Activated CD4-positive, alpha-beta T cell treated with anti-CD3 and anti-CD28 coated beads, Interleukin-2, amount 10 ng/mL, durations not matched to agents 7 days and 5 days (primary cell): ENCODE data around the gene EPX. TPM values are rescaled to one million over a fixed set of nuclear protein-coding genes. Genes with fewer than 3 reads are reported as not detected.

Experiments
- CTCF ChIA-PET: fragments of 350-600 bp; sonication (Branson Sonifier 250); formaldehyde crosslinking; loops from one replicate; lab custom pipeline; 2021; ENCODE audit warnings: antibody characterized with exemption; lab: Charles Lee
- POLR2A ChIA-PET: fragments of 350-600 bp; sonication (Branson Sonifier 250); formaldehyde crosslinking; loops from one replicate; lab custom pipeline; 2021; ENCODE audit warnings: antibody characterized with exemption; lab: Charles Lee
- DNase-seq: peaks from one replicate; pipeline ENCODE4 v3.0.0-alpha.2; 2020
- H3K27ac Mint-ChIP-seq: one replicate; pipeline ENCODE4 v1.8.0; 2021; ENCODE audit warnings: mild to moderate bottlenecking, moderate library complexity, mixed read lengths
- H3K27me3 Mint-ChIP-seq: one replicate; pipeline ENCODE4 v1.8.0; 2021; ENCODE audit warnings: mixed read lengths
- H3K36me3 Mint-ChIP-seq: one replicate; pipeline ENCODE4 v1.8.0; 2021; ENCODE audit warnings: low read depth, mixed read lengths
- H3K4me1 Mint-ChIP-seq: one replicate; pipeline ENCODE4 v1.8.0; 2021; ENCODE audit warnings: mixed read lengths
- H3K4me3 Mint-ChIP-seq: one replicate; pipeline ENCODE4 v1.8.0; 2021; ENCODE audit warnings: mild to moderate bottlenecking, moderate library complexity, mixed read lengths
- H3K9me3 Mint-ChIP-seq: one replicate; pipeline ENCODE4 v1.8.0; 2021; ENCODE audit warnings: mixed read lengths
- total RNA-seq, 2 experiments: library from RNA; stranded (reverse); gene quantifications; one replicate each; pipeline ENCODE4 v1.2.3, GENCODE V29; 2021

EPX gene
- total RNA-seq, 2 experiments from 2014 or later: not detected

DNA sequence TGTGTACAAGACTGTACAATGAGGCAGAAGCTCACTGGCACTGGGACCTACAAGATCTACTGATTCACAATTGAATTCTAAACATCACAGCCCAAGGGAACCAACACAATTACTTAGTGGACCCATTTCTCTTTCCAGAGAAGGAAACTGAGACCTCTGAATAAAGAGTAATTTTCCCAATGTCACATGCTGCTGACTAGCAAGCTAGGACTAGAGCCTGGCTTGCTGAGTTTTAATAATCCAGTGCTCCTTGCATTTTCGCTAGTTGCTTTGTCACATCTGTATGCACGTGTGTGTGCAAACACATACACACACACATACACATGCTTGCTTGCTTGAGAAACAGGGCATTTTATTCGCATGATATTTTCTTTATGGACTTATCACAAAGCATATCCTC lies 42.0 kb downstream of the EPX start:
- ChIA-PET CTCF (interaction anchor here (0.6 kb wide), 1 partner anchor 22 kb away, joined by 3 read pairs; no protein-coding TSS in a partner anchor), POLR2A (no interaction called here)
- Mint-ChIP-seq H3K4me3 (no peak overlapping the region), H3K27me3 (peaks cover 43% of the 10 kb centered on the region), H3K9me3 (no peaks in the 10 kb centered on the region), H3K36me3 (no peaks in the 10 kb centered on the region), H3K27ac (no peak overlapping the region), H3K4me1 (peaks cover 12% of the 10 kb centered on the region)
- DNase-seq: no peak

DNA sequence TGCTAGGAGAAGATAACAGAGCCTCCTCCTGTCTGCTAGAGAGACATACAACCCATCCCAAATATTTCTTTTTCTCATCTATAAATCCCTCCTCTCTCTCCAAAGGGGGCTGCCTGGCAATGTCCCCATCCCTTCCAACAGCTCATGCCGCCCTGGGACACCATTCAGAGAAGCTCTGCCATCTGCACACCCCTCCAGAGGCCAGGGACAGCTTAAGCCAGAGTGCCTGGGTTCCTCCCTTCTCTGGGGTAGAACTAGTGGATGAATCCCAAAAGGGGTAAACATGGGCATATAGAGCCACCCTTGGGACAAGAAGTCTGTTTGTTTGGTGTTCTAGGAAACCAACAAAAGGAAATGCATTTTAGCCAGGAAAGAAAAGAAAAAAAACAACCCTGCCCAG lies 43.3 kb downstream of the EPX start:
- ChIA-PET CTCF (interaction anchor here (0.7 to 4.6 kb wide), 2 partner anchors 14 to 1324 kb away, joined by 4 to 12 read pairs; no protein-coding TSS in a partner anchor), POLR2A (no interaction called here)
- Mint-ChIP-seq H3K9me3 (no peaks in the 10 kb centered on the region), H3K27me3 (peaks cover 53% of the 10 kb centered on the region), H3K27ac (no peak overlapping the region), H3K4me1 (peaks cover 12% of the 10 kb centered on the region), H3K36me3 (no peaks in the 10 kb centered on the region), H3K4me3 (no peak overlapping the region)
- no peak for DNase-seq

DNA sequence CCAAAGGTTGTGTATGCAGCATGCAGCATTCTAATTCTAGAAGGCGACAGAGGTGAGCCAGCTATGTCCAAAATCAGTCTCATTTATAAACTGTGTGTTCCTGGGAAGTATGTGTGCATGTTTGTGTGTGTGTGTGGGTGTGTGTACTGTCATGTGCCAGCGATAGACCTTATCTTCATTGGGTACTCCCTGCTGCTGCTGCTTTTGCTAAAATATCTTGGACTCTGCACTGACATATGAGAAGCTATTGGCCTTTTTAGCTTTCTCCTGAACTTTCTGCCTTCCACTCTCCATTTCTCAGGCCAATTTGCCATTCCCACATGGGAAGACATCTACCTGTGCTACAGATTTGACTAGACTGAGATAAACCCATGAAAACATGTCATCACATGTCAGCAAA lies 43.9 kb downstream of the EPX start:
- Mint-ChIP-seq H3K27me3 (peaks cover 54% of the 10 kb centered on the region), H3K27ac (no peak overlapping the region), H3K4me1 (peaks cover 12% of the 10 kb centered on the region), H3K4me3 (no peak overlapping the region), H3K36me3 (no peaks in the 10 kb centered on the region), H3K9me3 (no peaks in the 10 kb centered on the region)
- DNase-seq: no peak
- CTCF ChIA-PET: interaction anchor here (0.9 to 4.6 kb wide), 2 partner anchors 8 to 13 kb away, joined by 3 to 12 read pairs; no protein-coding TSS in a partner anchor
- POLR2A ChIA-PET: interaction anchor here (0.5 kb wide), 1 partner anchor 333 kb away, joined by 4 read pairs; no protein-coding TSS in a partner anchor

DNA sequence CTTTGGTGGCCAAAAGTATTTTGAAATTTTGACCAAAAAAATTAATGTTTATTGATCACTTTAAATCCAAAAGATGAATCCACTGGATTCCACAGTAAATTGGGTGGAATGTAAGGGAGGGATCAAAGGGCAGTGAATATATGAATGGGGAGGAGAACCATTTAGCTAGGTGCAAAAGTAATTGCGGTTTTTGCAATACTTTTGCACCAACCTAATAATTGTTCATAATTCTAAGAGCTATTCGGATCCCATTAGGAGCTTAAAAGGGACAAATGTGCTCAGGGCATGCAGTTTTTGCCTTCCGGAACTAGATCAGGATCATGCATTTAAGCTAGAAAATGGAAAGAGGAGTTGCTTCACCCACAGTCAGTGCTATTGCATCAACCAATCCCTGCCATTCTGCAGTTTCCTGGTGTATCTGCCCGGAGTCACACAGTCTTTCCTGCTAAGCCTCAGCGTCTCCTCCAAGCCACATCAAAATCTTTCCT lies 45.7 kb downstream of the EPX start, which contains the start of gene LPO:
Gene LPO, plus strand, starts transcription at position 438 of the 488 bp plus-strand sequence. CDS start 4,396 bp downstream, outside the sequence.
- no peak for DNase-seq
- H3K36me3 Mint-ChIP-seq: no peaks in the 10 kb centered on the region
- no peak within 1 kb of the TSS for H3K27ac Mint-ChIP-seq
- ChIA-PET POLR2A (no interaction called here), CTCF (interaction anchor here (0.6 to 4.6 kb wide), 4 partner anchors 10 to 588 kb away, joined by 3 to 12 read pairs (median 6); no protein-coding TSS in a partner anchor)
- H3K27me3 Mint-ChIP-seq: peaks cover 66% of the 10 kb centered on the region
- H3K9me3 Mint-ChIP-seq: no peaks in the 10 kb centered on the region
- H3K4me3 Mint-ChIP-seq: no peak within 1 kb of the TSS
- H3K4me1 Mint-ChIP-seq: no peaks in the 10 kb centered on the region

DNA sequence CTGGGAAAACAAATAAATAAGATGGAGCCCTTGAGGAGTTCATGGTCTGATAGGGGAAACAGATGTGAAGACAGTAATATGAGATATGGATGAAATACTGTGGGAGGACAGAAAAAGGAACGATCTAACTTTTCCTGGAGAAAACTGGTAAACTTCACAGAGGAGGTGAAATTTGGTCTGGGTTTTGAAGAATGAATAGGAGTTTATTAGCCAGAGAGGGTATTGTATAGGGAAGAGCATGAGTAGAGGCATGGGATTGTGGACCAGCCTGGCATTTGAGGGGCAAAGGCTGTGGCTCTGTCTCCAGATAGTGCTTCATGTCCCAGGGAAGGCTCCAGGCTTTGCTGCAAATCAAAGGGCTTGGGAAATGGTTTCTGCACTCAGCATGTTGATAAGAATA lies 47.5 kb downstream of the EPX start:
- peaks cover 2% of the 10 kb centered on the region for H3K4me1 Mint-ChIP-seq
- DNase-seq: no peak
- peaks cover 70% of the 10 kb centered on the region for H3K27me3 Mint-ChIP-seq
- ChIA-PET POLR2A (no interaction called here), CTCF (no interaction called here)
- H3K27ac Mint-ChIP-seq: no peak overlapping the region
- no peak overlapping the region for H3K4me3 Mint-ChIP-seq
- no peaks in the 10 kb centered on the region for H3K36me3 Mint-ChIP-seq
- H3K9me3 Mint-ChIP-seq: no peaks in the 10 kb centered on the region

DNA sequence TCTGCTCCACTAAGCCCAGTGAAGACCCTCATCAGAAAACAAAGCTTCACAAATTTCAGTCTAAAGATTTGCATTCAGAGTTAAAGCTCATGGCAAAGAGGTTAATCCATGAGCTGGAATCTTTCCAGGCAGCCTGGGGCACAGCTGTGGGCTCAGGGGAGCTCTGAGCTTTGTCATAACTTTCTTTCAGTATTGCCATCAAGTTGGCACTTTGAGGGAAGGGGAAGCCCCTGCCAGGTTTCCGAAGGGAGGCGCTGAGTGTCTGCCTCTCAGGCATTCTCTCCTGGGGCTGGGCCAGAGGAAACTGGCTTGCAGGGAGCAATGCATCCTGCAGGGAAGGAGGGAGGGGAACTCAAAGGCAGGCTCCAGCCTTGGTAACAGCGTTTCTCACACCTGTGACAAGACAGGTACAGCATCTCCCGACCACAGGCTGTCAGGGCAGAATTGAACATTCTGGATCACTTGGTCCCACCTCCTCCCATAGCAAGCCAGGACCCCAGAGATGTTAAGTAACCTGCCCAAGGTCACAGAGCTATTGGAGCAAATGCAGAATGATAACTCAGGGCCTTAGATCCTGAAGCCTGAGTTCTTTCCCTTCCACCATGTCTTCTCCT lies 49.8 kb downstream of the EPX start:
- ChIA-PET POLR2A (no interaction called here), CTCF (interaction anchor here (0.6 to 0.9 kb wide), 2 partner anchors 123 to 320 kb away, joined by 3 read pairs; no protein-coding TSS in a partner anchor)
- H3K36me3 Mint-ChIP-seq: no peaks in the 10 kb centered on the region
- DNase-seq: no peak
- H3K4me1 Mint-ChIP-seq: peaks cover 2% of the 10 kb centered on the region
- peaks cover 63% of the 10 kb centered on the region for H3K27me3 Mint-ChIP-seq
- no peaks in the 10 kb centered on the region for H3K9me3 Mint-ChIP-seq
- H3K4me3 Mint-ChIP-seq: no peak overlapping the region
- no peak overlapping the region for H3K27ac Mint-ChIP-seq

DNA sequence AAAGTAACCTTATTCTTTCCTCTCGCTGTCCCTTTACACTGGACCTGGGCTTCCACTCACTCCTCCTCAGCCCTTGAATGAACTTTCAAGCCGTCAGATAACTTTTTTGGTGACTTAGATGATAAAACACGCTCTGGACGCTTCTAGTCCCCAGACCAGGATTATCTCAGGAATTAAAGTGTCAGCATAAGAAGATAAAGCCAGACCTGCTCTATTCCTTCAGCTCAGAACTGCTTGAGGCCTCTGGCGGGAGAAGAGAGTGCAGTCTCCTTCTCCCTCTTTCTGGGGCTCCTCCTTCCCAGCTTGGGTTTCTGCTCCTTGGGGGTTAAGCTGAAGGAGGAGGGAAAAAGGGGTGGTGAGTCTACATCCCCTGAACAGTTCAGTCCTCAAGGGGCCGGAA lies 52.4 kb downstream of the EPX start:
- no peak for DNase-seq
- no peaks in the 10 kb centered on the region for H3K36me3 Mint-ChIP-seq
- H3K9me3 Mint-ChIP-seq: no peaks in the 10 kb centered on the region
- H3K27ac Mint-ChIP-seq: no peak overlapping the region
- peaks cover 22% of the 10 kb centered on the region for H3K4me1 Mint-ChIP-seq
- ChIA-PET CTCF (no interaction called here), POLR2A (no interaction called here)
- H3K27me3 Mint-ChIP-seq: peaks cover 52% of the 10 kb centered on the region
- no peak overlapping the region for H3K4me3 Mint-ChIP-seq

DNA sequence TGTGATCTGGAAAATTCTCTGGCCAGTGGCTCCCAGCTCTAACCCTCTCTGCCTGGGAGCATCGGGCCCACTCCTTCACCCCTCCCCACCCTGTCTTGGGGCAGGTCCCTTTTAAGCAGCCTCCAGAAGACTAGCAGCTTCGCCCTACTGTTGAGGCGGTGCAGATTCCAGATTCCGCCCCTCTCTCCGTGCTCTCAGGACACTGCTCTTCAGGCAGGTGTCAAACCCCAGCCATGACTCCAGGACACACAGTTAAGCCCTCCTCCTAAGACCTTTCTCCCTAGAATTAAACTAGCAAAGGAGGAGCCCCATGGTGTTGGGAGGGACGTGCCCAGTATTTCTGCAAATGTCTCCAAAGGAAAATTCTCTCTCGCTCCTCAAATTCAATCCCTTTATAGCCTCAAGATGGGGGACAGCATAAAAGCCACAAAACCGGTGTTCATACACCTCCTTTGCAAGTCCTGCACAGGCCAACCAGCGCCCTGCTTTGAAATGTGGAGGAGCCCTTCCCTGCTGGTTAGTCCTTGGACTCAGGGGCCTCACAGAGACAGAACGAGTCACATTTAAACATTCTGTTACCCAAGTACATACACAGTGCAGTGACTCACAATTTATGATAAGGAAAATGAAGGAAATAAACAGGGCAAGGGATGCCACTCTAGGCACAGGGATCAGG lies 53.0 kb downstream of the EPX start:
- ChIA-PET POLR2A (no interaction called here), CTCF (no interaction called here)
- no peak for DNase-seq
- Mint-ChIP-seq H3K36me3 (no peaks in the 10 kb centered on the region), H3K27me3 (peaks cover 48% of the 10 kb centered on the region), H3K4me3 (no peak overlapping the region), H3K27ac (no peak overlapping the region), H3K9me3 (no peaks in the 10 kb centered on the region), H3K4me1 (peaks cover 24% of the 10 kb centered on the region)

DNA sequence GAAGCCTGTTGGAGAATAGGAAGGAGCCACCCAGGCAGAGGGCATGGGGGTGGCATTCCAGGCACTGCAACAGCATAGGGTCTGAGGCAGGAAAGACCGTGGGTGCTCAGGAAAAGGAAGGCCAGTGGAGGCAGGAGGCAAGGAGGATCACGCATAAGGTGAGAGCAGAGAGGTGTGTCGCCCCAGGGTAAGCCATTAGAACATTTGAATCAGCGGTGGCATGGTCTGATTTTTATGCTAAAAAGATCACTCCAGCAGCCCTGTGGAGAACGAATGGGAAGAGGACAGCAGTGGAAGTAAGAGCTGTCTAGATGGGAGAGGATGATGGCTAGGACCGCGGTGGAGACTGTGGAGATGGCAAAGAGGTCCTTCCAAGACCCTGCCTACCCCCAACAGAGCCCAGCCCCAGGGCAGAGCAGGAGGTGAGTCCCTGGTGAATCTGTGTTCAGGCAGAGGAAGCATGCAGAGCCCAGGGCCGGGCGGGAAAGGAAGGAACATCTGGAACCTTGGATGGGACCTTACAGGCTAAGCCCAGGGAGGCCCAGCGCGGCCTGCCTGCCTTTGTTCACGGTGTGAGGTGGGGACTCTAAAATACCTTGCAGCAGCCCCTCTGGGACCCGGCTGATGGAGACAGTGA lies 53.7 kb downstream of the EPX start:
- Mint-ChIP-seq H3K4me1 (peaks cover 24% of the 10 kb centered on the region), H3K27ac (no peak overlapping the region), H3K4me3 (no peak overlapping the region), H3K36me3 (no peaks in the 10 kb centered on the region), H3K9me3 (no peaks in the 10 kb centered on the region), H3K27me3 (peaks cover 45% of the 10 kb centered on the region)
- ChIA-PET CTCF (interaction anchor here (0.8 kb wide), 1 partner anchor 16 kb away, joined by 3 read pairs; no protein-coding TSS in a partner anchor), POLR2A (no interaction called here)
- no peak for DNase-seq

DNA sequence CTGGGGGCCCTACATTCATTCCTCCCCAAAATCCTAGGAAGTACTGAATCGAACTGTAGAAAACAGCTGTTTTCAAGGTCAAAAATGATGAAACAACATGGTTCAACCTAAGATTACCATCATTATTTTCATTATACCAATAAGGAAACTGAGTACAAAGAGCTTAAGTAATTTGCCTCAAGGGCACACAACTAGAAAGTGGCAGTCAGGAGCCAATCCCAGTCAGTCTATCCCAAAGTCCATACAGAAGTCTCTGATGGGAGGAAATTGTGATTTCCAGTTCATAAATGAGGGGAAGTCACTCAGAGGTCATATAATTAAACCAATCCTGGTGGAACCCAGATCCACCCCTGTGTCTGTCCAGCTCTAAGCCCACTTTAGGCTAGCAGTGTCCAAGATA lies 54.3 kb downstream of the EPX start:
- Mint-ChIP-seq H3K27ac (no peak overlapping the region), H3K4me3 (no peak overlapping the region), H3K36me3 (no peaks in the 10 kb centered on the region), H3K27me3 (peaks cover 46% of the 10 kb centered on the region), H3K4me1 (peaks cover 24% of the 10 kb centered on the region), H3K9me3 (no peaks in the 10 kb centered on the region)
- DNase-seq: no peak
- ChIA-PET CTCF (interaction anchor here (0.8 to 1.7 kb wide), 2 partner anchors 16 to 71 kb away, joined by 3 read pairs; no protein-coding TSS in a partner anchor), POLR2A (no interaction called here)

DNA sequence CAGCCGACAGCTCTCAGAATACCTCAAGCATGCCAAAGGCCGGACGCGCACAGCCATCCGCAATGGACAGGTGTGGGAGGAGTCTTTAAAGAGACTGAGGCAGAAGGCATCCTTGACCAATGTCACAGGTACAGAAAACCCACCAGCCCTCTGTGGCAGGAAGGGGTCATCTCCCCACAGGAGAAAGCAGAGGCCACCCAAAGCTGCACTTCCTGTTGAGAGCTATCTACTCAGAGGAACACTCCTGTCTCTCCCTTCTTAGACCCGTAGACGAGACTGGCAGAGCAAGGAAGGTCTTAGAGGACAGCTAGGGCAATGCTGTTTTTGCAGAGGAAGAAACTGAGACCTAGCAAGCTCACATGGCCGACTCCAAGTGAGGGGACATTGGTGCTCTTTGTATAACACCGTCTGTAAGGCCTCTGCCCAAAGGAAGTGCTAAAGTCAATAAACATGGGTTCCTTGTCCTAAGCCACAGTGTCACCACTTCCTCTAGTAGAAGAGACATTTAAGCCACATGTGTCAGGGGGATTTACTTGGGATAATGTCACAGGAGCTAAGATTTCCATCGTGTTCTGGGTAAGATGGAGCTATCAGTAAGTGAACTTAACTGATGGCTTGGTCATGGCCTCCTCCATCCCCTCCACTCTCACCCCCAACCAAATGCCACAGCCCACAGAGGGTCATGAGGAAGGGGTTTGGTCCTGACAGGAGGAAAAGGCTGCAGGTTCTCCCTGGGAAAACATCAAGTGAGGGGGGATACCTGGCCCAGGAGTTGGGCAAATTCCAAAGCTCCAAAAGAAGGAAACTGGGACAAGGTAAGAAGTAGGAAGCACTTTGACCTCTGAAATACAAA lies 55.2 kb downstream of the EPX start:
- H3K36me3 Mint-ChIP-seq: no peaks in the 10 kb centered on the region
- CTCF ChIA-PET: interaction anchor here (0.8 to 2.7 kb wide), 8 partner anchors 9 to 72 kb away, joined by 3 to 8 read pairs (median 4); partner anchors contain the start of genes LPO and MKS1
- H3K27me3 Mint-ChIP-seq: peaks cover 46% of the 10 kb centered on the region
- no peak overlapping the region for H3K4me3 Mint-ChIP-seq
- POLR2A ChIA-PET: no interaction called here
- peaks cover 24% of the 10 kb centered on the region for H3K4me1 Mint-ChIP-seq
- no peak for DNase-seq
- H3K9me3 Mint-ChIP-seq: no peaks in the 10 kb centered on the region
- H3K27ac Mint-ChIP-seq: no peak overlapping the region

DNA sequence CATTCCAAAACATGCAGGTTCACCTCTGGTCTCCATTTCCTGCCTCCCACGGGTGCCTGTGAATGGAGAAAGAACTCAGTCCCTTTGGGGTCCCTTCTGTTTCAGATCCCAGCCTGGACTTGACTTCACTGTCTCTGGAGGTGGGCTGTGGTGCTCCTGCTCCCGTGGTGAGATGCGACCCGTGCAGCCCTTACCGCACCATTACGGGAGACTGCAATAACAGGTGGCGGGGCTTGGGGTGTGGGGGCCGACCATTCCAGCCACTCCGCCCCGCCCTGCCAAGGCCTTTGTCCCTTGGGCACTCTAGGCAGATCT lies 56.4 kb downstream of the EPX start:
- Mint-ChIP-seq H3K4me1 (peaks cover 24% of the 10 kb centered on the region), H3K4me3 (peak overlapping the region; percentile 14), H3K36me3 (no peaks in the 10 kb centered on the region), H3K27ac (no peak overlapping the region), H3K27me3 (peaks cover 39% of the 10 kb centered on the region), H3K9me3 (no peaks in the 10 kb centered on the region)
- CTCF ChIA-PET: interaction anchor here (0.7 to 2.7 kb wide), 10 partner anchors 11 to 184 kb away, joined by 3 to 12 read pairs (median 4); partner anchors contain the start of genes LPO and RNF43
- DNase-seq: no peak
- POLR2A ChIA-PET: no interaction called here
